ENCODE measurements around the gene CXADR.

DNA sequence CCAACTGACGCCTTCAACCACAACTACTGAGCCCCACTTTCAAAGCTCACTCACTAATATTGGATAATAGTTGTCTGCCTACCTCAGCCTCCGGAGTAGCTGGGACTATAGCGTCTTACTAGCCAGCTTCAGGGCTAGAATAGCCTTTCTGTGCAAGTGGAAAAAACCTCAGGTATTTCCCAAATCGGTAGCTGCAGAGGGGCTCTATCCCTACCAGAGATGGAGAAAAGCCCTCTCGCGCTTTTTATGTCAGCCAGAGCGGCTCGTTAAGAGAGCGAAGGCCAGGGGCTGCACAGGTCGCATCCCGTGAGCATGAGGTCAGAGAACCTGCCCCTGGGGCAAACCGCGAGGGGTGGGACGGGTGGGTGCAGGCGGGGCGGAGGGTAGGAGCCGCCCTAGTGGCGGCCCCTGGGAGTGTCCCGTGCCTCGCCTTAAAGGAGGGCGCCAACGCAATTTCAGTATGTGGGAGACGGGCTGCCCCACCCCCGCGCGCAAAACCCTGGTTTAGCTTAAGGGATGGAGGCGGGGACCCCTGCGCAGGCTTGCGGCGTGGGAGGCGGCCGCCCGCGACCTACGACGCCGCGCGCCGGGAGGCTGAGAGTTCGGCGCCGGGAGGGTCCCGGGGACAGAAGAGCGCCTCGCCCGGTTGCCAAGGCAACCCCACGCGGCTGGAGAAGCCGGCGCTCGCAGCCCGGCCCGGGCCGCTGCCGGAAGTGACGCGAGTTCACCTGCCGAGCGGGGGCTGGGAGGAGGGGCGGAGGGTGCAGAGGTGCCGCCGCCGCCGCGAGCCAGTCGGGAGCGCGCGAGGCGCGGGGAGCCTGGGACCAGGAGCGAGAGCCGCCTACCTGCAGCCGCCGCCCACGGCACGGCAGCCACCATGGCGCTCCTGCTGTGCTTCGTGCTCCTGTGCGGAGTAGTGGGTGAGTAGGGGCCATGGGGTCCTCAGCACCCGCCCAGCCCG lies at the start of gene CXADR:
- TF ChIP-seq, protein P1, sequence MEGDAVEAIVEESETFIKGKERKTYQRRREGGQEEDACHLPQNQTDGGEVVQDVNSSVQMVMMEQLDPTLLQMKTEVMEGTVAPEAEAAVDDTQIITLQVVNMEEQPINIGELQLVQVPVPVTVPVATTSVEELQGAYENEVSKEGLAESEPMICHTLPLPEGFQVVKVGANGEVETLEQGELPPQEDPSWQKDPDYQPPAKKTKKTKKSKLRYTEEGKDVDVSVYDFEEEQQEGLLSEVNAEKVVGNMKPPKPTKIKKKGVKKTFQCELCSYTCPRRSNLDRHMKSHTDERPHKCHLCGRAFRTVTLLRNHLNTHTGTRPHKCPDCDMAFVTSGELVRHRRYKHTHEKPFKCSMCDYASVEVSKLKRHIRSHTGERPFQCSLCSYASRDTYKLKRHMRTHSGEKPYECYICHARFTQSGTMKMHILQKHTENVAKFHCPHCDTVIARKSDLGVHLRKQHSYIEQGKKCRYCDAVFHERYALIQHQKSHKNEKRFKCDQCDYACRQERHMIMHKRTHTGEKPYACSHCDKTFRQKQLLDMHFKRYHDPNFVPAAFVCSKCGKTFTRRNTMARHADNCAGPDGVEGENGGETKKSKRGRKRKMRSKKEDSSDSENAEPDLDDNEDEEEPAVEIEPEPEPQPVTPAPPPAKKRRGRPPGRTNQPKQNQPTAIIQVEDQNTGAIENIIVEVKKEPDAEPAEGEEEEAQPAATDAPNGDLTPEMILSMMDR (IDR thresholded peaks at IDR 0.05; ENCODE audit: low read depth, low read length), result no peak
- no peak for TF ChIP-seq EZH2phosphoT487 (IDR thresholded peaks at IDR 0.05; ENCODE audit: low read depth)

All from OCI-LY3 (cell line).